H9 (cell line): Measurements from ENCODE around the gene TSPAN33. TPM values are rescaled to one million over a fixed set of nuclear protein-coding genes. Genes with fewer than 3 reads are reported as not detected.

Experiments
- DNase-seq: peaks from one replicate; pipeline ENCODE4 v3.0.0-alpha.2; 2017
- H2AFZ ChIP-seq: one replicate; pipeline ENCODE4 v1.6.1; 2013; ENCODE audit warnings: mild to moderate bottlenecking, low read length, control low read depth, moderate library complexity
- H2AK5ac ChIP-seq: 2 replicates; pipeline ENCODE4 v1.6.1; 2013; ENCODE audit warnings: low read length, control low read depth, mixed read lengths; ENCODE audit not compliant: insufficient read length
- H2BK120ac ChIP-seq: one replicate; pipeline ENCODE4 v1.6.1; 2013; ENCODE audit warnings: low read depth, mild to moderate bottlenecking, low read length, control low read depth, inconsistent platforms; ENCODE audit not compliant: poor library complexity, severe bottlenecking
- H2BK12ac ChIP-seq: 2 replicates; pipeline ENCODE4 v1.6.1; 2013; ENCODE audit warnings: low read length, control low read depth, mixed read lengths, low read depth; ENCODE audit not compliant: insufficient read length
- H2BK15ac ChIP-seq: 2 replicates; pipeline ENCODE4 v1.6.1; 2013; ENCODE audit warnings: low read depth, low read length, control low read depth
- H2BK20ac ChIP-seq: one replicate; pipeline ENCODE4 v1.6.1; 2013; ENCODE audit warnings: low read depth, mild to moderate bottlenecking, low read length, control low read depth, inconsistent platforms; ENCODE audit not compliant: poor library complexity, severe bottlenecking
- H2BK5ac ChIP-seq: 2 replicates; pipeline ENCODE4 v1.6.1; 2013; ENCODE audit warnings: low read length, control low read depth, mixed read lengths; ENCODE audit not compliant: insufficient read length
- H3K14ac ChIP-seq: 2 replicates; pipeline ENCODE4 v1.6.1; 2013; ENCODE audit warnings: low read length, control low read depth; ENCODE audit not compliant: insufficient read depth
- H3K18ac ChIP-seq: 2 replicates; pipeline ENCODE4 v1.6.1; 2013; ENCODE audit warnings: low read depth, mild to moderate bottlenecking, mixed read lengths, low read length, control low read depth; ENCODE audit not compliant: insufficient read length
- H3K23ac ChIP-seq: 2 replicates; pipeline ENCODE4 v1.6.1; 2013; ENCODE audit warnings: low read length, control low read depth, mixed read lengths, low read depth; ENCODE audit not compliant: insufficient read length
- H3K23me2 ChIP-seq: 2 replicates; pipeline ENCODE4 v1.6.1; 2013; ENCODE audit warnings: low read depth, mild to moderate bottlenecking, mixed read lengths, low read length, control low read depth; ENCODE audit not compliant: insufficient read length, poor library complexity, severe bottlenecking
- H3K27ac ChIP-seq: 2 replicates; pipeline ENCODE4 v1.5.1; 2013; ENCODE audit warnings: low read length, control low read depth, mixed read lengths, low read depth; ENCODE audit not compliant: insufficient read length
- H3K27me3 ChIP-seq: 2 replicates; pipeline ENCODE4 v1.6.1; 2013; ENCODE audit warnings: low read length, control low read depth, inconsistent platforms; ENCODE audit not compliant: insufficient read depth
- H3K4ac ChIP-seq: 2 replicates; pipeline ENCODE4 v1.6.1; 2013; ENCODE audit warnings: low read depth, mild to moderate bottlenecking, control low read depth, inconsistent platforms, low read length, moderate library complexity
- H3K4me1 ChIP-seq: 2 replicates; pipeline ENCODE4 v1.6.1; 2013; ENCODE audit warnings: low read length, control low read depth, inconsistent platforms; ENCODE audit not compliant: insufficient read depth
- H3K4me2 ChIP-seq: 2 replicates; pipeline ENCODE4 v1.6.1; 2013; ENCODE audit warnings: low read length, control low read depth, mixed read lengths; ENCODE audit not compliant: insufficient read length, insufficient read depth
- H3K56ac ChIP-seq: 2 replicates; pipeline ENCODE4 v1.6.1; 2013; ENCODE audit warnings: low read depth, mild to moderate bottlenecking, mixed read lengths, low read length, control low read depth; ENCODE audit not compliant: insufficient read length
- H3K79me1 ChIP-seq: 2 replicates; pipeline ENCODE4 v1.6.1; 2013; ENCODE audit warnings: low read depth, mild to moderate bottlenecking, moderate library complexity, low read length, control low read depth, inconsistent platforms; ENCODE audit not compliant: insufficient read depth, poor library complexity, severe bottlenecking
- H3K79me2 ChIP-seq: 2 replicates; pipeline ENCODE4 v1.6.1; 2013; ENCODE audit warnings: low read length, control low read depth, inconsistent platforms; ENCODE audit not compliant: insufficient read depth
- H3K9ac ChIP-seq: 2 replicates; pipeline ENCODE4 v1.6.1; 2013; ENCODE audit warnings: low read length, control low read depth, mixed read lengths; ENCODE audit not compliant: insufficient read length; ENCODE audit errors: extremely low read depth
- H3K9me3 ChIP-seq: one replicate; pipeline ENCODE4 v1.6.1; 2013; ENCODE audit warnings: low read depth, low read length, inconsistent platforms; ENCODE audit not compliant: control insufficient read depth
- H3T11ph ChIP-seq: one replicate; pipeline ENCODE4 v1.6.1; 2013; ENCODE audit warnings: mild to moderate bottlenecking, low read length, control low read depth, inconsistent platforms
- H4K20me1 ChIP-seq: one replicate; pipeline ENCODE4 v1.6.1; 2013; ENCODE audit not compliant: control insufficient read depth, insufficient read length, insufficient read depth
- H4K5ac ChIP-seq: 2 replicates; pipeline ENCODE4 v1.6.1; 2013; ENCODE audit warnings: low read depth, mild to moderate bottlenecking, mixed read lengths, low read length, control low read depth; ENCODE audit not compliant: insufficient read length
- H4K8ac ChIP-seq: replicated peaks from 2 replicates; pipeline ENCODE4 v1.6.1; 2013; ENCODE audit warnings: low read length, control low read depth, mixed read lengths, low read depth; ENCODE audit not compliant: insufficient read length
- H4K91ac ChIP-seq: 2 replicates; pipeline ENCODE4 v1.6.1; 2013; ENCODE audit warnings: low read depth, mild to moderate bottlenecking, moderate library complexity, mixed read lengths, low read length, control low read depth; ENCODE audit not compliant: insufficient read length
- H3K27ac Mint-ChIP-seq, 3 experiments: 2 replicates in 2 of 3; 3 replicates in 1 of 3; pipeline ENCODE4 v1.8.0; 2020 to 2021; ENCODE audit warnings: mixed read lengths in 3 of 3, mild to moderate bottlenecking in 1 of 3, moderate library complexity in 1 of 3
- H3K27me3 Mint-ChIP-seq: 2 replicates; pipeline ENCODE4 v1.8.0; 2021; ENCODE audit warnings: low read depth, mild to moderate bottlenecking, moderate library complexity, mixed read lengths
- H3K36me3 Mint-ChIP-seq, 3 experiments: 2 replicates in 2 of 3; 3 replicates in 1 of 3; pipeline ENCODE4 v1.8.0; 2020 to 2021; ENCODE audit warnings: low read depth in 3 of 3, mixed read lengths in 3 of 3; ENCODE audit not compliant: insufficient read depth in 1 of 3
- H3K4me1 Mint-ChIP-seq, 2 experiments: 2 replicates each; pipeline ENCODE4 v1.8.0; 2020; ENCODE audit warnings: mixed read lengths in 2 of 2
- H3K4me3 Mint-ChIP-seq, 2 experiments: 2 replicates in 1 of 2; 3 replicates in 1 of 2; pipeline ENCODE4 v1.8.0; 2020 to 2021; ENCODE audit warnings: mild to moderate bottlenecking in 2 of 2, mixed read lengths in 2 of 2, moderate library complexity in 1 of 2
- H3K9me3 Mint-ChIP-seq, 2 experiments: 2 replicates in 1 of 2; 3 replicates in 1 of 2; pipeline ENCODE4 v1.8.0; 2020; ENCODE audit warnings: mild to moderate bottlenecking in 2 of 2, mixed read lengths in 2 of 2, moderate library complexity in 1 of 2
- CTCF ChIP-seq: fragments of 200-600 bp; sonication (generic); conservative IDR thresholded peaks from 3 replicates; pipeline ENCODE4 v1.8.0; 2021; ENCODE audit warnings: antibody characterized with exemption, mild to moderate bottlenecking
- WGBS: extraction: QIAGEN DNeasy Blood & Tissue Kit; methylation state at CpG from one replicate; pipeline ENCODE4 v1.1.7; 2013; ENCODE audit warnings: missing lambda C conversion rate, low lambda C conversion rate, mixed read lengths; ENCODE audit not compliant: insufficient read length; ENCODE audit errors: extremely low coverage; 5-methylcytosine and 5-hydroxymethylcytosine counted together
- total RNA-seq: library from RNA; stranded (reverse); gene quantifications from 2 replicates; pipeline ENCODE4 v1.2.1, GENCODE V29; 2021

The TSPAN33 gene
- total RNA-seq, 1 experiment from 2014 or later = 34.7 TPM

- Histone ChIP-seq H2BK15ac (no peak overlapping the region), H4K20me1 (peaks cover 2% of the 10 kb centered on the region), H4K8ac (no peak overlapping the region), H3K27me3 (no peaks in the 10 kb centered on the region), H4K5ac (no peak overlapping the region), H4K91ac (no peak overlapping the region), H3T11ph (no peak overlapping the region), H3K9ac (no peak overlapping the region), H2BK20ac (no peak overlapping the region), H3K14ac (no peak overlapping the region), H2AFZ (no peak overlapping the region), H3K79me1 (peaks cover 6% of the 10 kb centered on the region), H3K18ac (no peak overlapping the region), H3K27ac (no peak overlapping the region), H2BK12ac (no peak overlapping the region), H2AK5ac (no peak overlapping the region), H3K4ac (no peak overlapping the region), H3K23me2 (no peaks in the 10 kb centered on the region), H2BK120ac (no peak overlapping the region), H3K56ac (no peak overlapping the region), H2BK5ac (no peak overlapping the region), H3K4me1 (no peaks in the 10 kb centered on the region), H3K79me2 (peaks cover 3% of the 10 kb centered on the region; the same call in 1 of the 2 replicates), H3K23ac (no peak overlapping the region), H3K4me2 (no peak overlapping the region), H3K9me3 (no peaks in the 10 kb centered on the region)
- Mint-ChIP-seq H3K4me3 (no peak overlapping the region), H3K27me3 (no peaks in the 10 kb centered on the region), H3K9me3 (peaks cover 0 to 8% of the 10 kb centered on the region in 2 experiments; a peak in 1 of 5 replicates), H3K27ac (no peak overlapping the region), H3K36me3 (peaks cover 11 to 45% (median 42%) of the 10 kb centered on the region in 3 experiments), H3K4me1 (peaks cover 0 to 2% of the 10 kb centered on the region in 2 experiments; a peak in 1 of 4 replicates)
- WGBS = no CpG with 5 or more reads among the region's 4 CpGs
- no peak for TF ChIP-seq CTCF
- DNase-seq = no peak
These were observed 53.3 kb downstream of the TSPAN33 start for GRCh38 chr7:129197771-129198170.
